Sigmoid colon (tissue), 7 donors: ENCODE measurements around the gene TREML2. TPM values are rescaled to one million over a fixed set of nuclear protein-coding genes. Genes with fewer than 3 reads are reported as not detected.
"Not testable (repeated sequence)": the region's sequence is repeated elsewhere in the genome, so short reads cannot be mapped to it uniquely, and the experiment has no call there.

ENCODE experiments used
- DNase-seq: peaks from one replicate; pipeline ENCODE4 v3.0.0-alpha.2; 2019
- H3K27ac ChIP-seq, 4 donors: fragments of 200-600 bp; sonication (generic); one replicate each; pipeline ENCODE4 v1.5.1; 2016 to 2019; ENCODE audit warnings: mild to moderate bottlenecking in 1 of 4
- H3K27me3 ChIP-seq, 3 donors: fragments of 200-600 bp; sonication (generic); one replicate each; pipeline ENCODE4 v1.5.1; 2019; ENCODE audit warnings: mild to moderate bottlenecking in 1 of 3
- H3K36me3 ChIP-seq, 4 donors: fragments of 200-600 bp; sonication (generic); one replicate each; pipeline ENCODE4 v1.5.1; 2016 to 2019
- H3K4me1 ChIP-seq, 4 donors: fragments of 200-600 bp; sonication (generic); one replicate each; pipeline ENCODE4 v1.5.1; 2017 to 2019
- H3K4me3 ChIP-seq, 4 donors: fragments of 200-600 bp; sonication (generic); one replicate each; pipeline ENCODE4 v1.5.1; 2017 to 2019; ENCODE audit warnings: mild to moderate bottlenecking in 2 of 4, moderate library complexity in 1 of 4
- H3K9me3 ChIP-seq, 4 donors: fragments of 200-600 bp in 3 of 4; sonication (generic) in 3 of 4; one replicate each; pipeline versions ENCODE4 v1.5.1 to v1.6.1; 2013 to 2019
- EP300 ChIP-seq, 4 donors: sonication (generic); formaldehyde crosslinking; IDR thresholded peaks; one replicate each; pipeline ENCODE4 v1.6.1; 2017; ENCODE audit warnings: antibody characterized with exemption in 4 of 4
- POLR2A ChIP-seq, 2 donors: fragments of 450-650 bp; IDR thresholded peaks; one replicate each; pipeline ENCODE4 v1.6.1; 2016; ENCODE audit warnings: antibody characterized with exemption in 2 of 2, mild to moderate bottlenecking in 2 of 2, moderate library complexity in 2 of 2
- POLR2AphosphoS5 ChIP-seq, 4 donors: sonication (generic); formaldehyde crosslinking; IDR thresholded peaks; one replicate each; pipeline ENCODE4 v1.6.1; 2017; ENCODE audit warnings: antibody characterized with exemption in 4 of 4
- WGBS, 2 donors: extraction: QIAGEN DNeasy Blood & Tissue Kit; methylation state at CpG; one replicate each; pipeline ENCODE4 v1.1.7; 2013; 5-methylcytosine and 5-hydroxymethylcytosine counted together
- intact Hi-C: fragments of 100-400 bp; cut with DNase I; formaldehyde crosslinking; loops from one replicate; pipeline ENCODE4 v1.15.1; 2023
- polyA plus RNA-seq, 3 donors: library from polyadenylated mRNA; stranded (reverse); fragments of 200-250 nt; gene quantifications; one replicate each; pipeline ENCODE4 v1.2.3, GENCODE V29; 2013
- total RNA-seq, 4 donors: library from RNA; depleted of rRNA; stranded (reverse); fragments of >200 nt; gene quantifications; one replicate each; pipeline ENCODE4 v1.1.0, GENCODE V29; 2016
- TF ChIP-seq, protein P1 (sequence below), 4 experiments: fragments of 450-650 bp in 3 of 4; fragments of 200-600 bp in 1 of 4; IDR thresholded peaks; one replicate each; pipeline ENCODE4 v1.5.1; 2016 to 2019; ENCODE audit warnings: antibody characterized with exemption in 4 of 4, mild to moderate bottlenecking in 3 of 4, moderate library complexity in 2 of 4
- donor health status: healthy with polysubstance abuse.
- donor health status: Bipolar disorder and iron deficiency.
- donor health status: healthy.

The TREML2 gene
- total and polyA plus RNA-seq, 7 donors, result 3.7 TPM; not detected in 6

DNA sequence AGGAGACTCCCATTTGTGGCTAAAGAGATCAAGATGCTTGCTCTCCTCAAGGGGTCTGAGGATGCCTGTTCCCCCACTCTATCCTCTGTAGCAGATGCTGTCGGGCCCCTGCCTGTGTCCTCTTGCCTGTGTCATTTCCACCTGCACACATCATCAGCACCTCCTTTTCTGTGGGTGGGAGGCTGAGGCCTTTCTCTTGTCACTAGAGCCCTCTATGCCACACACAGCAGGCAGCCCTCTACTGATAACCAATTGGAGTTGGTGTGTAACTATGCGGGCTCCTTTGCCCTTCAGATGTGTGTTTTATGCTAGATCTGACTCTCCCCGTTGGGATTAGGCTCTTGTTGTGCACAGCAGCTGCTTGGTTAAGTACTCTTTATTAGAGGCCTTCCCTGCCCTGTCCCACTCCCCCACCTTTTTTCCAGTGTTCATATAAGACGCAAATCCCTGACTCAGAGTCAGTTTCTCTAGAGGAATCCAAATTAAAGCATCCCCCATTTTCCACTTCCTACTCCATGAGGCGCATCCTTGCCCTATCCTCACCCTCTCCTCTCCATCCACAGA is 7.7 kb downstream of the TREML2 start:
- Histone ChIP-seq H3K4me3 (no peak overlapping the region), H3K36me3 (no peaks in the 10 kb centered on the region), H3K27ac (no peak overlapping the region), H3K4me1 (no peaks in the 10 kb centered on the region), H3K9me3 (peaks cover 0 to 7% (median 2%) of the 10 kb centered on the region in 4 donors), H3K27me3 (peaks cover 0 to 17% (median 0%) of the 10 kb centered on the region in 3 donors)
- TF ChIP-seq, protein P1, sequence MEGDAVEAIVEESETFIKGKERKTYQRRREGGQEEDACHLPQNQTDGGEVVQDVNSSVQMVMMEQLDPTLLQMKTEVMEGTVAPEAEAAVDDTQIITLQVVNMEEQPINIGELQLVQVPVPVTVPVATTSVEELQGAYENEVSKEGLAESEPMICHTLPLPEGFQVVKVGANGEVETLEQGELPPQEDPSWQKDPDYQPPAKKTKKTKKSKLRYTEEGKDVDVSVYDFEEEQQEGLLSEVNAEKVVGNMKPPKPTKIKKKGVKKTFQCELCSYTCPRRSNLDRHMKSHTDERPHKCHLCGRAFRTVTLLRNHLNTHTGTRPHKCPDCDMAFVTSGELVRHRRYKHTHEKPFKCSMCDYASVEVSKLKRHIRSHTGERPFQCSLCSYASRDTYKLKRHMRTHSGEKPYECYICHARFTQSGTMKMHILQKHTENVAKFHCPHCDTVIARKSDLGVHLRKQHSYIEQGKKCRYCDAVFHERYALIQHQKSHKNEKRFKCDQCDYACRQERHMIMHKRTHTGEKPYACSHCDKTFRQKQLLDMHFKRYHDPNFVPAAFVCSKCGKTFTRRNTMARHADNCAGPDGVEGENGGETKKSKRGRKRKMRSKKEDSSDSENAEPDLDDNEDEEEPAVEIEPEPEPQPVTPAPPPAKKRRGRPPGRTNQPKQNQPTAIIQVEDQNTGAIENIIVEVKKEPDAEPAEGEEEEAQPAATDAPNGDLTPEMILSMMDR (IDR thresholded peaks at IDR 0.05), result no peak
- TF ChIP-seq POLR2A (IDR thresholded peaks at IDR 0.05) (no peak), EP300 (IDR thresholded peaks at IDR 0.05) (no peak), POLR2AphosphoS5 (IDR thresholded peaks at IDR 0.05) (no peak)
- WGBS, 2 donors, result 73 to 82% methylated on average over 5 of the region's 5 CpGs
- DNase-seq, result no peak
- intact Hi-C loops, result no loop called here

DNA sequence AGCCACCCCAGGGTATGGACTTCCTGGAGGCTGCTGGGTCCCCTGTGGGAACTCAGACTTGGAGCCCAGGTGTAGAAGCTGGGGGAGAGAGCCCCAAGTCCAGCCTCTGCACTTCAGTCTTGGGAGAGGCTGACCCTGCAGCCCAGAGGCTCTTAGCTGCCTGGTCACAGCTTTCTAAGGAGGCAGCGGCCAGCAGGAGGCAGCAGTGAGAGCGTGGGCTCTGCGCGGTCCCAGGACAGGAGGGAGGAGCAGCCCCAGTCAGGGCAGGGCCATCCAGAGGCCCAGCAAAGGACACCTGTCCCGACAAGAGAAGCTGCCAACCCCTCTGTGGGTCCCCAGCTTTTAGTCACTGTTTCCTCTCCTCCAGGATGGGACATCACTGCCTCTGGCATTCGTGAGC is 9.4 kb downstream of the TREML2 start:
- Histone ChIP-seq H3K4me1 (no peaks in the 10 kb centered on the region), H3K27me3 (peaks cover 0 to 17% (median 0%) of the 10 kb centered on the region in 3 donors), H3K4me3 (no peak overlapping the region), H3K36me3 (no peaks in the 10 kb centered on the region), H3K27ac (no peak overlapping the region), H3K9me3 (peaks cover 0 to 7% (median 2%) of the 10 kb centered on the region in 4 donors)
- no peak for DNase-seq
- WGBS, 2 donors, result 13 to 34% methylated on average over 6 of the region's 6 CpGs
- no peak for TF ChIP-seq POLR2AphosphoS5 (IDR thresholded peaks at IDR 0.05)
- TF ChIP-seq, protein P1 (IDR thresholded peaks at IDR 0.05), result no peak
- no peak for TF ChIP-seq EP300 (IDR thresholded peaks at IDR 0.05)
- TF ChIP-seq POLR2A (IDR thresholded peaks at IDR 0.05), result no peak
- intact Hi-C loops, result no loop called here

DNA sequence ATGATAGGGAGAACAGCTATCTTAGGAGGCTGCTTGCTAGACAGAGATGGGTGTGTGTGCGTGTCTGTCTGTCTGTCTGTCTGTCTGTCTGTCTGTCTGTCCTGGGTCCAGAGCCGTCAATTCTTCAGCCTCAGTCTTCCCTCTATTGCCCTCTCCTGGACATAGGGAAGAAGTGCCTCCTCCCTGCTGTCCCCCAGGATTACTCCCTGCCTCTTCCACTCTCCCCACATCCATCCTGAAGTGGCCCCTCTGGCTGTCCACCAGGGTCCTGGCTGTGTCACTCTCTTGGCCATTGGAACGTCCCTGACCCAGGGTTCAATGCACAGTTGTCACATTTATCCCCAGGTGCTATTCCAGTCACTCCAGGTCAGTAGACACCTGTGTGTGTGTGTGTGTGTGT is 10.2 kb downstream of the TREML2 start:
- TF ChIP-seq POLR2AphosphoS5 (IDR thresholded peaks at IDR 0.05) (no peak), POLR2A (IDR thresholded peaks at IDR 0.05) (no peak), EP300 (IDR thresholded peaks at IDR 0.05) (no peak)
- TF ChIP-seq, protein P1 (IDR thresholded peaks at IDR 0.05), result no peak
- Histone ChIP-seq H3K9me3 (peaks cover 0 to 7% (median 2%) of the 10 kb centered on the region in 4 donors), H3K4me3 (no peak overlapping the region), H3K4me1 (no peaks in the 10 kb centered on the region), H3K27me3 (peaks cover 0 to 17% (median 0%) of the 10 kb centered on the region in 3 donors), H3K36me3 (no peaks in the 10 kb centered on the region), H3K27ac (no peak overlapping the region)
- intact Hi-C loops, result no loop called here
- WGBS, 2 donors, result 84 to 91% methylated on average over 3 of the region's 3 CpGs
- no peak for DNase-seq

DNA sequence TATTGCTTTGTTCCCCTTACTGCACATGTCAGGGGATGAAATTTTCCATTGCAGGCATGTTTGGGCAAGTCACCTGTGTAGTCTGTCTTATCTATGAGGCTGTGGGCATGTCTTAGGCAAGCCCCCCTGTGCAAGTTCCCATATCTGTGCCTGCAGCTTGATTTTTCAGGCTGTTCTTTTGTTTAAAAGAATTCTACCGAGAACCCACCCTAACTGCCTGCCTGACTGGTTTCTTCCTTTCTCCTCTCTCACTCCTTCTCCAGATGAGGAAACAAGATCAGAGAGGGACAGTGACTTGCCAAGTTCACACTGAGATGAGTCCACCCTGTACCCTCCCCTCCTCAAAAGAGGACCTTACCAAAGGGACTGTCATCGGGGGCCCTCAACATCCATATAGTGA is 11.0 kb downstream of the TREML2 start:
- H3K9me3 ChIP-seq, result peaks cover 0 to 7% (median 2%) of the 10 kb centered on the region in 4 donors
- no peak for TF ChIP-seq POLR2A (IDR thresholded peaks at IDR 0.05)
- TF ChIP-seq POLR2AphosphoS5 (IDR thresholded peaks at IDR 0.05), result no peak
- no peak for TF ChIP-seq EP300 (IDR thresholded peaks at IDR 0.05)
- TF ChIP-seq, protein P1 (IDR thresholded peaks at IDR 0.05), result no peak
- H3K4me3 ChIP-seq, result no peak overlapping the region
- H3K4me1 ChIP-seq, result no peaks in the 10 kb centered on the region
- intact Hi-C loops, result no loop called here
- H3K27me3 ChIP-seq, result peaks cover 0 to 17% (median 0%) of the 10 kb centered on the region in 3 donors
- H3K27ac ChIP-seq, result no peak overlapping the region
- no peaks in the 10 kb centered on the region for H3K36me3 ChIP-seq
- no peak for DNase-seq
- whole genome bisulfite sequencing, 2 donors, result 94% methylated on average over 2 of the region's 2 CpGs

DNA sequence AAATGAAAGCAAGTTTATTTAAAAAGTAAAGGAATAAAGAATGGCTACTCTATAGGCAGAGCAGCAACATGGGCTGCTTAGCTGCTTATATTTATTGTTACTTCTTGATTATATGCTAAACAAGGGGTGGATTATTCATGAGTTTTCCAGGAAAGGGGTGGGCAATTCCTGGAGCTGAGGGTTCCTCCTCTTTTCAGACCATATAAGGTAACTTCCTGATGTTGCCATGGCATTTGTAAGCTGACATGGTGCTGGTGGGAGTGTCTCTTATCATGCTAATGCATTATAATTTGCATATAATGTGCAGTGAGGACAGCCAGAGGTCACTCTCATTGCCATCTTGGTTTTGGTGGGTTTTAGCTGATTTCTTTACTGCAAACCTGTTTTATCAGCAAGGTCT is 11.9 kb downstream of the TREML2 start:
- DNase-seq, H3K36me3 ChIP-seq, H3K9me3 ChIP-seq, H3K4me1 ChIP-seq, H3K27ac ChIP-seq, intact Hi-C loops, H3K4me3 ChIP-seq: not testable (repeated sequence)
- peaks cover 0 to 10% (median 0%) of the 10 kb centered on the region in 3 donors for H3K27me3 ChIP-seq
